CD8-positive, alpha-beta memory T cell (primary cell): ENCODE results near the gene EDA. TPM values are rescaled to one million over a fixed set of nuclear protein-coding genes. Genes with fewer than 3 reads are reported as not detected.

Experiments used
- polyA plus RNA-seq: library from polyadenylated mRNA; unstranded; fragments of 300-500 nt; fragmentation: Illumina TruSeq; gene quantifications from one replicate; pipeline ENCODE4 v1.2.3, GENCODE V29; 2021
- total RNA-seq, 2 experiments: library from RNA; stranded (reverse); gene quantifications; one replicate each; pipeline ENCODE4 v1.2.3, GENCODE V29; 2021

EDA gene
- total and polyA plus RNA-seq, 3 experiments from 2014 or later, result 0.53 to 1.1 (median 0.57) TPM

Other genes starting within 250 kb of the EDA start
- gene NALF2, start 111.8 kb upstream of the EDA start, total RNA-seq, result under 1 TPM; 0.42 to 0.46 TPM
- not detected for gene NALF2, start 111.8 kb upstream of the EDA start, polyA plus RNA-seq